Measurements from ENCODE around the gene PNLDC1.

Gene PNLDC1

DNA sequence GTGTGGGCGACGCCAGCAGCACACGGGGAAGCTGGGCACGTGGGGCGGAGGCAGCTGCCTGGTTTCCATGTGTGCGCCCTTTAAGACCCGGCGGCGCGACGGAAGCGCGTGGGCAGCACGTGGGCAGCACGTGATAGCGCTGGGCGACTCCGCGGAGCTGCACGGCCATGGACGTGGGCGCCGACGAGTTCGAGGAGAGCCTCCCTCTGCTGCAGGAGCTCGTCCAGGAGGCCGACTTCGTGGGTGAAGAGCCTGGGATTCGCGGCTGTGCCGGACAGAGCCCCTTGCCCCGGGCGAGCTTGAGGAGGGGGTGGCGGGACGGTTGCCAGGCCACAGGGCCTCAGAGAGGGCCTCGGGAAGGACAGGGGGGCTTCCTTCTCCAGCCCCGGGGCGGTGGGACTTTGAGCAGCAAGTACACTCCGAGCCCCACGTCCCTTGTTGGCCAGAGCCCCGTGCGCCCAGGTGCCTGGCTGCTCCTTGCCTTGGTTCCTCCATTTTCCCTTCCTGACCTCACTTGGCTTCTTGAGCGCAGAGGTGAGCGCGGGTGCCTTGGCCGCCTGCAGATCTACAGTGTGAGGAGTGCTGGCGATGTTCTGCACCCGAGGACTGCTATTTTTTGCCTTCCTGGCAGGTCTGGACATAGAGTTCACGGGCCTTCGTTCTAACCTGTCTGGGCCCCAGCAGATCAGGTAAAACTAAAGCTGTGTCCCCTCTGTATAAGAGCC is at the start of gene PNLDC1:
Gene PNLDC1 (plus strand): TSS at position 136 of the 725 bp plus-strand sequence. CDS start 32 bp downstream, at position 168.
- no peak for DNase-seq (ENCODE audit: low read depth)

- DNase-seq (ENCODE audit: low read depth): no peak
Observed at GRCh38 chr6:159751448-159751847, 48.6 kb upstream of the PNLDC1 start.

DNA sequence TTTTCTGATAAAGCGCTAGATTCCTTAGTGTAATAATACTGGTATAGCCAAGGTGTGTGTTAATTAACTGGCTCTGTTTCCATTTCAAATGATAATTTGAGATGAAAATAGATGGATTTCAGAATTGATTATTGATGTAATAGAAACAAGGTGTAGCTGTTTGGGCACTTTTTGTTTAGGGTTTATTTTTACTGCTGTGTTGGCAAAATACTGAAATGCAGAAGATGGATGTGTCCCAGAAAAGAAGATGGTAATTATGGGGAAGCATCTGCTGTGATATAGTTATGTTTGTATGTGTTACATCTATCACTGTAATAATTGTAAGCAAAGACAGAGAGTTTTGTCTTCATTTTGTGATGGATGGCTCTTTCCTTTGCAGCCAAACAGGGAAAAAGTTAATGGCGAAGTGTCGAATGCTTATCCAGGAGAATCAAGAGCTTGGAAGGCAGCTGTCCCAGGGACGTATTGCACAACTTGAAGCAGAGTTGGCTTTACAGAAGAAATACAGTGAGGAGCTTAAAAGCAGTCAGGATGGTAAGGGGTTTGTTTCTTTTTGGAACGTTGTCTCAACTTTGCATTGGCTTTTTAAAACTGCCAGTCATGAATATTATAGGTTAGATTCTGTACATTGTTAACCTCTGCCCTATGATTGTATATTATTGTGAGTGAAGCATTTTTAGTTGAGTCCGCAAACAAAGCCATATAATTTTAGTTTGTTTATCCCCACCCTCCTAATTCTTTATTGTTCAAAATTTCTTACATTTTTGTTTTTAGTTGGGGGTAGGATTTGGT is 46.8 kb upstream of the PNLDC1 start:
- DNase-seq (ENCODE audit: low read depth): no peak

DNA sequence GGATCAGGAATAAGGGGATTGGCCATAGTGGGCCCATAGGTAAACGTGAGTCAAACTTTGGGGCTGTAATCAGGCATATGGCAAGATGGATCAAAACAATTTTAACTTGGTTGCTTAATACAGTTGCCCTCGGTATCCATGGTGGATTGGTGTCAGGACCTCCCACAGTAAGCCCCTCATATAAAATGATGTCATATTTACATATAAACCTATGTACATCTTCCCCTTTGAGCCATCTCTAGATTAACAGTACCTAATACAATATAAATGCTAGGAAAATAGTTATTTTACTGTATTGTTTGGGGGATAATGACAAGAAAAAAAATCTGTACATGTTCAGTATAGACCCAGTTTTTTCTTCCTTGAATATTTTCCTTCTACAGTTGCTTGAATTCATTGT is 45.7 kb upstream of the PNLDC1 start:
- no peak for DNase-seq (ENCODE audit: low read depth)

DNA sequence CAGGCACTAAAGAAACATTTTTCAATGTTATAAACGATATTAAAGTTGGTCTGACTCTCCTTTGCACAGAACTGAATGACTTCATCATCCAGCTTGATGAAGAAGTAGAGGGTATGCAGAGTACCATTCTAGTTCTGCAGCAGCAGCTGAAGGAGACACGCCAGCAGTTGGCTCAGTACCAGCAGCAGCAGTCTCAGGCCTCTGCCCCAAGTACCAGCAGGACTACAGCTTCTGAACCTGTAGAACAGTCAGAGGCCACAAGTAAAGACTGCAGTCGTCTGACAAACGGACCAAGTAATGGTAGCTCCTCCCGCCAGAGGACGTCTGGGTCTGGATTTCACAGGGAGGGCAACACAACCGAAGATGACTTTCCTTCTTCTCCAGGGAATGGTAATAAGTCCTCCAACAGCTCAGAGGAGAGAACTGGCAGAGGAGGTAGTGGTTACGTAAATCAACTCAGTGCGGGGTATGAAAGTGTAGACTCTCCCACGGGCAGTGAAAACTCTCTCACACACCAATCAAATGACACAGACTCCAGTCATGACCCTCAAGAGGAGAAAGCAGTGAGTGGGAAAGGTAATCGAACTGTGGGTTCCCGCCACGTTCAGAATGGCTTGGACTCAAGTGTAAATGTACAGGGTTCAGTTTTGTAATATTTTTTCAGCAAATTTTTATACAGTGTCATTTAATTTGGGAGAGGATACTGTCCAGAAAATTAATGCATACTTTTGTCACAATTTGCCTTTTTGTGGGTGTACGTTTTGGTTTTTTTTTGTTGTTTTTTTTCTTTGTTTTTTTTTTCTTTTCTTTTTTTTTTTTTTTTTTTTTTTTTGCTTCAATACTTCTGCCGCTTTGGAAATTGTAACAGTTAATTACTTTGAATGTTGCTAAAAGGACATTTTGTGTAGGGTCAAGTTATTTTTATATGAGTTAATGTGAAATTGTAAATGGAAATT is 44.8 kb upstream of the PNLDC1 start:
- no peak for DNase-seq (ENCODE audit: low read depth)

GRCh38 chr6:159756508-159756907 is 43.6 kb upstream of the PNLDC1 start:
- DNase-seq (ENCODE audit: low read depth): no peak

DNA sequence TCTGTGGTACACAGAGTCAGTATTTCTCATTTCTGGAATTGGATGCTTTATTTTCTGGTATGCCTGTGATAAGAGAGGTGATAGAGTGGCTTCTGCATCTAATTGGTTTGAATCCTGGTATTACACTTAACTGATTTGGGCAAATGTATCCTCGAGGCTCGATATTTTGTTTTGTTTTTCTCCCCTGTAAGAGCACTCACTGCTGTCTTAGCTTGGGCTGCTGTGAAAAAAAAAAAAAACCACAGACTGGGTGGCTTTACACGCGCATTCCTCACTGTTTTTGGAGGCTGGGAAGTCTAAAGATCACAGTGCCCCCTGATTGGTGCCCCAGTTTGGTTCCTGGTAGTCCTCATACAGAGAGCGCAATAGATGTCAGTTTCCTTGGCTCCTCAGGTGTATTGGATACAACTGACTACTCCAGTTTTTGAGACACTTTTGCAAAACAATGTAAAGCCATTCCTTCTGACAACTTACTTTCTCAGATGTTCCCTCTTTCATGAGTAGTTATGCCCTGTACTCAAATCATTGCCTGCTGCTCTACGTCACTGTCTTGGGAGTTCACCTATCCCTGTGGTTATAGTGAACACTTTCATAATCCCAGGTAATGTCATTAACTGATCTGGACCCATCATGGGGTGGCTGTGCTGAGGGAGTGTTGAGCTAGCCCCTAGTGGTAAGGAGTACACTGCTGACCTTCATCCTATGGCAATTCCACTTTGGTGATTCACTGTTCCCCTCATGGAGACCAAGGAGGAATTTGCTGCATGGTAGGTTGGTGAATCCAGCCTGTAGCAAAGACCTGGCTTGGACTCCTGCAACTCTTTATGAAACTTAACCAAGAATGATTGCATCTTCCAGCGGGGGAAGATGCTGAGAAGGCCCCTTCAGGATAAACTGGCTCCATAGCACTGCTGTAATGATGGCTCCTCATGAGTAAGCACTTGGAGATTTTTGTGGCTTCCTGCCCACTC is 41.8 kb upstream of the PNLDC1 start:
- peak; percentile 55 for DNase-seq (ENCODE audit: low read depth)

DNA sequence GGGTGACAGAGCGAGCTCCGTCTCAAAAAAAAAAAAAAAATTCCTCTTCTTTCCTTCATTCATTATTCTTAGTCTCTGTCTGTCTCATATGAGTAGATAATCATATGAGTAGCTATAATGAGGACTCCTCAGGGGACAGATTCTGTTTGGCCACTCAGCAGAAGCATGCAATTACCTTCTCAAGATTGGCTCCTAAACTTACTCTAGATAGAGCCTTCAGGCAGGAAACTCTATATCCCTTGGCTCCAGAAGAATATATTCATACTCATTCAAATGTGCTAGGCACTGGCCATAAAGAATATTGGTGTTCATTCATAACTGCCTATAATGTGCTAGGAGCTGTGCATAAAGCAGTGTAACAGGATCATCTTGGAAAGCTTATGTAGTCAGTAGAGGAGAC is 40.4 kb upstream of the PNLDC1 start:
- DNase-seq (ENCODE audit: low read depth): no peak

- DNase-seq (ENCODE audit: low read depth): peak; percentile 73
Observed at GRCh38 chr6:159760602-159761057, 39.4 kb upstream of the PNLDC1 start.

DNA sequence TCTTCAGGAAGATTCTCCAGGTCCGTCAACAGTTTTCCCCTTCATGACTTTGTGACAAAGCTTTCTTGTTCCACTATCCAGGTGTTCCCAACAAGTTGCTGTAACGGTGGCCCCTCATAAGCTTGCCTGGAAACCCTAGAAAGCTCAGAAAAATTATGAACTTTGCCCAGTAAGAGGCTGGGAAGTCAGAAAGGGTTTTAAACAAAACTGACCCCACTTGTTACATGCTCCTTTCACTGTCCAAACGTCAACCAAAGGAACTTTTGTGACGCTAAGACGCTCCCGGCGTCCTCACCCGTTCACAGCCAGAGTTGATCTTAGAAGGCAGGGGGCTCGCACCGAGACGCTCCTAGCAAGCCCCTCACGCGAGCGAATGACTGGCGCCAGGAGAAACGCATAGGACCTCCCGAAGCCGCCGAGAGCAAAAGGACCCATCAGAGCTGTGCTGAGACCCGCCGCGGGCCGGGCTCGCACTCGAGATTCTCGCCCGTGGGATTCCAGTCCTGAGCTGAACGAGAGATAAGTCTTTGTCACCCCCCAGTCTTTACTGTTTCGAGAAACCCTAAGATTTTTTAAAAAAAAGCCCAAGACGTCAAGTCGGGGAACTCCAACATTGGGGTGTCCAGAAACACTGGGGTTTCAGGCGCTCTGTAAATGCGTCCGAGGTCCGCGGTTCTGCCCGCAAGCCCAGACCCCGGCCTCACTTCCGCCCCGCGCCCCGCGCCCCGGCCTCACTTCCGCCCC is 38.8 kb upstream of the PNLDC1 start:
- no peak for DNase-seq (ENCODE audit: low read depth)

DNA sequence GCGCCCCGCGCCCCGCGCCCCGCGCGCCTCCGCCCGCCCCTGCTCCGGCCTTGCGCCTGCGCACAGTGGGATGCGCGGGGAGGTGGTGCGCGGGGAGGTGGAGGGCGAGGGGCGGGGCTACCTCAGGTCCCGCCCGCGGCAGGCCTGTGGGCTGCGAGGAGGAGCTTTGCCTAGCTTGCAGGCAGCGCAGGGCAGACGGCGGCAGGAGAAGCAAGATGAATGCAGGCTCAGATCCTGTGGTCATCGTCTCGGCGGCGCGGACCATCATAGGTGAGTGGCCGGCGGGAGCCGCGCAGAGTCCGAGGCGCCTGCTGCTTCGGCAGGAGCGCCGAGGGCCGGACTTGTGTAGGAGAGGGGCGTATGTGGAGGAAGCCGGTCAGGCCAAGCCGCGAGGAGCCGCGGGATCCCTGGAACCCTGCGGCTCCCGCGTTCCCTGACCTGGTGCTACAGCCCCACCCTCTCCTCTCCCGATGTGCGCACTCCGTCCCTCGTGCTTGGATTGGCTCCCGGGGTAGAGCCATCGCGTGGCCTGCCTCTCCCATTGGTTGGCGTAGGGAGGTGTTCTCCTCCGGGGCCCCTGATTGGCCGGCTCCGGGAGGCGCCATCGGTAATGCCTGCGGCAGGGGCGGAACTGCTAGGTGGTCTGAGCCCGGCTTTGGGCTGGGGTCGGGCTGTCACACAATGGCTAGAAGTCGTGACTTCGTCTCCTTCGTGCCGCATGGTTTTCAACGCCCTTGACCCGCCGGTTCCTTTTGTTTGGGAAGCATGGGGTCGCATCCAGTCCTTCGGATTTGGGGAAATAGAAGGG is 38.0 kb upstream of the PNLDC1 start, which contains the start of gene ACAT2:
Gene ACAT2 (plus strand): TSS at position 173 of the 808 bp plus-strand sequence. CDS start 43 bp downstream, at position 216.
- DNase-seq (ENCODE audit: low read depth): peak; percentile 69

GRCh38 chr6:159762681-159763293 is 37.3 kb upstream of the PNLDC1 start:
- no peak for DNase-seq (ENCODE audit: low read depth)

- DNase-seq (ENCODE audit: low read depth): no peak
Observed at GRCh38 chr6:159766906-159767305, 33.2 kb upstream of the PNLDC1 start.

GRCh38 chr6:159769470-159769869 is 30.6 kb upstream of the PNLDC1 start:
- no peak for DNase-seq (ENCODE audit: low read depth)

DNA sequence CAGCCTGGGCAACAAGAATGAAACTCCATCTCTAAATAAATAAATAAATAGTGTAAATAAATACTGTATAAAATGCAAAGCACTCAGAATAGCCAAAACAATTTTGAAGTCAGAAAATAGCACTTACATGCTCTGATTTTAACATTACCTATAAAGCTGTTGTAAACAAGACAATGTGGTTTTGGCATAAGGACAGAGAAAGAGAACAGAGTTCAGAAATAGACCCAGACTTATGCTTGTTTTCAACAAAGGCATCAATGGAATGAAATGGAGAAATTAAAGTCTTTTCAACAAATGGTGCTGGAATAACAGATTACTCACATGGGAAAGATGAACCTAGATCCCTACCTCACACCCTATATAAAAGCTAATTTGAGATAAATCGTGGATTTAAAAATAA is 27.9 kb upstream of the PNLDC1 start:
- DNase-seq (ENCODE audit: low read depth): no peak

GRCh38 chr6:159777240-159777904 is 22.7 kb upstream of the PNLDC1 start:
- no peak for DNase-seq (ENCODE audit: low read depth)

DNA sequence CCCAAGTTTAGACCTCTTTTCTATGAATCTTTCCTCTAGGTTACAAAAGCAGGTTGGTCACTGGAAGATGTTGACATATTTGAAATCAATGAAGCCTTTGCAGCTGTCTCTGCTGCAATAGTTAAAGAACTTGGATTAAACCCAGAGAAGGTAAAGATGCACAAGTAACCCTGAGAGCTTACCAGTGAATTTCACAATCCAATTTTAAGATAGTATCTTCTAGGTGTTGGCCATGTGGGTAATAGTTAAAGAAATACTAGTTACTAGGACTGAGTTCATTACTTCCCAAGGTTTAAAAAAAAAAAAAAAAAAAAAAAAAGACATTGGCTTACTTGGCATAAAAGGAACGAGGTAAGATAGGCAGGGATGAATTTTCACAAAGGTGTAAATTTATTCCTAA is 21.9 kb upstream of the PNLDC1 start:
- DNase-seq (ENCODE audit: low read depth): no peak

DNA sequence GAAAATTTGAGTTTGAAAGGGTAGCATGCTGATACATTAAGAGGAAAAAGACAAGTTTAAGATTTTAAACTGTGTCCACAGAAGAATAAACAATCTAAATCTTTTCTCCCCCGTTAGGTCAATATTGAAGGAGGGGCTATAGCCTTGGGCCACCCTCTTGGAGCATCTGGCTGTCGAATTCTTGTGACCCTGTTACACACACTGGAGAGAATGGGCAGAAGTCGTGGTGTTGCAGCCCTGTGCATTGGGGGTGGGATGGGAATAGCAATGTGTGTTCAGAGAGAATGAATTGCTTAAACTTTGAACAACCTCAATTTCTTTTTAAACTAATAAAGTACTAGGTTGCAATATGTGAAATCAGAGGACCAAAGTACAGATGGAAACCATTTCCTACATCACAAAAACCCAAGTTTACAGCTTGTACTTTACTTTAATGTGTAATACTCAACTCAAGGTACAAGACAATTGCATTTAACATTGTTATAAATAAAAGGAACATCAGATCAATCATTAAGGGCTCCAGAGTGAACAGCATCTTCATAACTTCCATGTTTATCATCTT is 21.5 kb upstream of the PNLDC1 start:
- DNase-seq (ENCODE audit: low read depth): no peak

All from HS-27A (cell line).